ENCODE results near the gene SLC25A23.

GRCh38 chr19:6413291-6413690 lies 46.3 kb downstream of the SLC25A23 start:
- TF ChIP-seq CTCF (conservative IDR thresholded peaks at IDR 0.05): no peak
- TF ChIP-seq EZH2 (IDR thresholded peaks at IDR 0.05; ENCODE audit: low read depth): no peak
